HG03378 (cell line): ENCODE results near the gene YPEL5.
A peak's percentile ranks its signal among the peaks of the same experiment; 100 is the strongest.

Source experiments
- ATAC-seq: cut with Tn5 transposase; IDR thresholded peaks from one replicate; pipeline ENCODE4 v1.9.1; 2021; ENCODE audit warnings: mild to moderate bottlenecking, moderate library complexity; ENCODE audit not compliant: unreplicated experiment

The YPEL5 gene

GRCh38 chr2:30164131-30164925, 17.5 kb downstream of the YPEL5 start:
- no peak for ATAC-seq

DNA sequence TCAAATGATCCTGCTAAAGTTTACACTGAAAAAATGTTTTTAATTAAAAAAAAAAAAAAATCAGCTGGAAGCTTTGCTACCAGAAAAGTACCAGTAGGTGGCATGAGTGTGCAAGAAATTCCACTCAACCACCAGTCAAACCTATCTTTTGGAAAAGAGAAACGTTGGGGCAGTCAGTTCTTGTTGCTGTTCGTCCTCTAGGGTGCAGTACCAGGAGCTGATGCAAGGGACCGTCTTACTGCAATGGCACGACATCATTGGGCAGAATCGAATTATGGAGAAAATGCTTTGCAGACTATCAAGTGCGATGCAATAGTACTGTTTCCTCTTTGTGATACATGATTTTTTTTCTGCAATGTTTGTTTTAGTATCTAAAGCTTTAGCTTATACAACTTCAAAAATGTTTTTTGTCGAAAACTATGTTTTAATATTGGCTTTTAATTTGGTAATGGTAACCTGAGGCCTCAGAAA, 18.3 kb downstream of the YPEL5 start:
- peak; percentile 82 for ATAC-seq

GRCh38 chr2:30165617-30166016, 18.8 kb downstream of the YPEL5 start:
- ATAC-seq, result no peak

DNA sequence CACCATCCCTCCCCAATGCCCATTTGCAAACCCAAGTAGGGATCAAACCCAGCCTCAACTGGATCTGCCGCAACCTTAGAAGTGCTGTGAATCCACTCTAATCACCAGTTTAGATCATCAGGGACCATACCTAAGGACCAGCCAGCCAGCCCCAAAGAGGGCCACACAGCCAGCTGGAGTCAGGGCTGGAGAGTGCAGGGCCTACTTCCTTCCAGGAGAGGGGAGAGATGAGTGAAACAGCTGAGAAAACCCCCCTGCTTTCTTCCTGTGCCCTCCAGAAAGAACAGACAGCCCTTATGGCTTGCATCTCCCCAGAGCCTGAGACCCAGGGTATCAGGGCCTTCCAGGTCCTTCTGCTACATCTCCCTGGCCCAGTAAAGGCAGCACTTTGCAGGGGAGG, 25.8 kb downstream of the YPEL5 start:
- no peak for ATAC-seq

- ATAC-seq, result no peak
These were observed 30.6 kb downstream of the YPEL5 start for GRCh38 chr2:30177440-30177839.

- no peak for ATAC-seq
These were observed 31.1 kb downstream of the YPEL5 start for GRCh38 chr2:30177956-30178355.

DNA sequence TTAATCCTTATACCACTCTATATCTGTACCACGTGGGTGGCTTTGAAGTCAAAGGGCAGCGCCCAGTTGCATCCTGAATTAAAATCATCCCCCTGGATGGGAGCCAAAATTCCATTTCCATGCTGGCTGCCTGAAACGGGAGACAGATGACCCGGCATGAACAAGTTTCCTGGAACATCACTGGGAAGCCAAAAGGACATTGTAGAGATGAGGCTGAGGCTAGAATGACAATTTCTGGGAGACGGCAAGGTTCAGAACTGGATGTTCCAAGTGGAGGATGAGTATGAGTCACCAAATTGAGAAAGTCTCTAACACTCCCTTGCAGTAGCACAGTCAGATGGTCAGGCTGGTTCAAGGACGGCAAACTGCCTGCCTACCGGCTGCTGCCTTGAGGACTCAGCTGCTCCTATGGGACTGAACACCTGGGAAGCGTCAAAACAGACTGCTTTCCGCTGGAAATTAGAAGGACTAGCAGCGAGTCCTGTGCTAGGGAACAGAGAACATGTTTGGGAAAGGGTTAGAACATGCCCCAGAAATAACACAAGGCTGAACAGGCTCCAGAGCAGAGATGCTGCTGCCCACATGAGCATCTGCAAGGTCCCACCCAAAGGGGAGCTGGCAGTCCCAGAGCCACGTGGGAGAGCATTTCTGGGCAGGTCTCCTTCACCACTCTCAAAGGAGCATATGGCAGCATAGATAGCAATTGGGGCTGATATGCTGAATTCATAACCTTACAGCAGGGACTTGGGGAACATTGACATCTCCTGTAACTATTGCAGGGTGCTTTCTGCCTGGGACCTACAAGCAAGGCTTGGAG, 32.0 kb downstream of the YPEL5 start:
- ATAC-seq, result no peak

GRCh38 chr2:30179536-30179935, 32.7 kb downstream of the YPEL5 start:
- no peak for ATAC-seq

DNA sequence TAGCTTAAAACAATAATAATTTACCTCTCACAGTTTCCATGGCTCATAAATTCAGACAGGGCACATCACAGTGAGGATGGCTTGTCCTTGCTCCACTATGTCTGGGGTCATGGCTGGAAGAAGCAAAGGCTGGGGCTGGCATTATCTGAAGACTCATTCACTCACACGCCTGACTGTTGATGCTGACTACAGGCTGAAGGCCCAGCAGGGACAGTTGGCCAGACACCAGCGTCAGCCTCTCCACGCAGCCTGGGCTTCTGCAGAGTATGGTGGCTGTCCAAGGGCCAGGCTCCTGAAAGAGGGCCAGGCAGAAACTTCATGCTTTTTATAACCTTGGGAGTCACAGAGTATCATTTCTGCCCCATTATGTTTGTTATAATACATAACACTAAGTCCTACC, 33.4 kb downstream of the YPEL5 start:
- no peak for ATAC-seq

DNA sequence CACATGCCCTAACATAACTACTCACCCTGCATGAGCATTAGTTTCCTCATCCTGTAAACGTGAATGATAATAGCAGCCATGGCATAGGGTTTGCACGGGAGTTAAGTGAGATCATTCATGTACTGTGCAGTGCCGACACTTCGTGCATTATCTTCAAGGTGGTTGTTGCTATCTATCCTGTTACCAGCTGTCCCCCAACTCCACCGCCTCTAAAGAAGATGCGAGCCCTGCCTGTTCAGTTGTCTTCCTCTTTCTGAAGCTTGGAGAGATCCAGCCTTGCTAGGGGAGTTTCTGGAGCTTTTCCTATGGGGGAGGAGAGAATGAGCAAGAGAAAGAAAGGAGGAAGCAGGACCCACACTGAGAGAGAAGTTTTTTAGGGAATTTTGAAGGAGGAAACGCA, 34.4 kb downstream of the YPEL5 start:
- ATAC-seq, result no peak

DNA sequence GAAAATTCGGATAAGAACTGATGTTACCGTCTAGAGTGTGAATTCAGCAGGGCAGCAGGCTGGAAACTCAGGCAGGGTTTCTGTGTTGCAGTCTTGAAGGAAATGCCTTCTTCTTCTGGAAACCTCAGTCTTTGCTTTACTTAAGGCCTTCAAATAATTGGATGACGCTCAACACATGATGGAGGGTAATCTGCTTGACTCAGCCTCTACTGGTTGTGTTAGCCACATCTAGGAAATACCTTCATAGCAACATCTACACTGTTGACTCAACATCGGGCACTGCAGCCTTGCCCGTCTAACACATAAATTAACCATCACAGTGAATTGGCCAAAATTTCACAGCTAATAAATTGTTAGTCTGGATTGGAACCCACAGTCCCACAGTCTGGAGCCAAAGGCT, 37.2 kb downstream of the YPEL5 start:
- ATAC-seq, result no peak

DNA sequence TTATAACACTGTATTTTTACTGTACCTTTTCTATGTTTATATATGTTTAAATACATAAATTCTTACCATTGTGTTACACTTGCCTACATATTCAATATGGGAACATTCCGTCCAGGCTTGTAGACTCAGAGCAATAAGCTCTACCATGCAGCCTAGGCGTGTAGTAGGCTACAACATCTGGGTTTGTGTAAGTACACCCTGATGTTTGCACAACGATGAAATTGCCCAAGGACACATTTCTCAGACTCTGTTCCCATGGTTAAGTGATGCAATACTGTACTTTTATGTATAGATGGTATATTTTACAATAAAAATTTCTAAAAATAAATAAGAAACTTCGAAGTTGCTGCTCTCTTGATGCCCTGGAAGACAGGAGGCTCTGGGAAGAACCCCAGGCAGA, 38.4 kb downstream of the YPEL5 start:
- no peak for ATAC-seq

GRCh38 chr2:30188292-30188691, 41.5 kb downstream of the YPEL5 start:
- ATAC-seq, result no peak

- ATAC-seq, result no peak
These were observed 43.8 kb downstream of the YPEL5 start for GRCh38 chr2:30190637-30191036.

GRCh38 chr2:30191107-30191506, 44.3 kb downstream of the YPEL5 start:
- no peak for ATAC-seq

DNA sequence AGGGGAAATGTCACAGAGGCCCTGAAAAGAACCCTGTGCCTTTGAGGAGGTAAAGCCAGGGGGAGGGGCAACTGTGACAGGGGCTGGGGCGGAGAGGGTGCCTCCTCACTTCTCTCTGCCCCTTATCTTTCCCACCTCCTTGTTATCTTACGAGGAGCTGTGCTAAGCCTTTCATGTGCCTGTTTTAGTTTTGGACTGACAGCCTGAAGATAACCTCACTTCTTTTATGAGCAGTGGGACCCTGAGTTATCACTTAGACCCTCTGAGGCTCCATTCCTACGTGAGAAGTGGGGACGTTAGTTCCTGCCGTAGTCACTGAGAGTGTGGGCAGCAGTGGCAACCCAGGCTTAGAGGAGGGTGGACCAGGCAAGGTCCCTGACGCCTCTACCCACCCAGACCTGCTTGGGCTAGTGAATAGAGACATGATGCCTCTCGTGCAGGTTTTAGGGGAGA, 45.0 kb downstream of the YPEL5 start:
- ATAC-seq, result no peak

GRCh38 chr2:30192314-30192713, 45.5 kb downstream of the YPEL5 start:
- ATAC-seq, result no peak

DNA sequence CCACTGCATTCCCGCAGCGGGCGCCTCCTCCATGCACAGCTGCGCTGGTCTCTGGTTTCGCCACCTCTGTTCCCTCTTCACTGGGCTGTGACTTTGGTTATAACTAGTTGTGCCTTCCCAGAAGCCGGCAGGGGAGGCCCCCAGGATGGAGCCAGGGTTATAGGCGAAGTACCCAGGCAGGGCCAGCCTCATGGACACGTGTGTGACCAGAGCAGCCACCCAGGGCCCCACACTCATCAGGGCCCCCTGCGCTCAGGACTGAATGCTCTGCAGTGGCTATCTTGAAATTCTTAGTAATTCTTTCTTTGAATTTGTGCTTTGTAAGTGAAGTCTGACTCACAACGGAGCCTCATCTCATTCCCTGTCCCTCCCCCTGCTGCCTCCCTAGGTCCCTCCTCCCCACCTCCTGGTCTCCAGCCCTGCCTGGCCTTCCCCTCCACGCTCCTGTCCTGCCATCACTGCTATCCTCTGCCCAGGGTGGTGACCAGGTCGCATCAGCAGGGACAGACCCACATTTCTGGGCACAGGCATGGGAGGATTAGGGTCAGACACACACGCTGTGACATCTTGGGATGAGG, 46.4 kb downstream of the YPEL5 start:
- no peak for ATAC-seq

DNA sequence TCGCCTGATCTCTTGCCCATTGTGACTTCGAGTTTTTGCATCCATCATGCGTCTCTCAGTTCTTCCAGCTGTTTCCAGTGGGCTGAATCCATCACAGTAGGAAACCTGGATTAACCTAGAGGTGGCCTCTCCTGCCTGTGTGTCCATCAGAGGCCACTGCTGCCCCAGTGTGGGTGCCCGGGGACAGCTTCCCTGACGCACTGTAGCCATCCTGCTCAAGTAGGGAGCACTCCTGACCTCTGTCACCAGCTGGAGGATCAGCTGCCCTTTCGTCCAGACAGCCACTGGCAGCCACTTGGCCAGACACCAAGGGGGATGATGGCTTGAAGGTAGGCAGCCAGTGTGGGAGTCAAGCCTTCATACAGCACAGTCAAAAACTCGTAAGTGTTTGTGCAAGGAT, 47.6 kb downstream of the YPEL5 start:
- ATAC-seq, result no peak

GRCh38 chr2:30195016-30195415, 48.2 kb downstream of the YPEL5 start:
- ATAC-seq, result no peak

DNA sequence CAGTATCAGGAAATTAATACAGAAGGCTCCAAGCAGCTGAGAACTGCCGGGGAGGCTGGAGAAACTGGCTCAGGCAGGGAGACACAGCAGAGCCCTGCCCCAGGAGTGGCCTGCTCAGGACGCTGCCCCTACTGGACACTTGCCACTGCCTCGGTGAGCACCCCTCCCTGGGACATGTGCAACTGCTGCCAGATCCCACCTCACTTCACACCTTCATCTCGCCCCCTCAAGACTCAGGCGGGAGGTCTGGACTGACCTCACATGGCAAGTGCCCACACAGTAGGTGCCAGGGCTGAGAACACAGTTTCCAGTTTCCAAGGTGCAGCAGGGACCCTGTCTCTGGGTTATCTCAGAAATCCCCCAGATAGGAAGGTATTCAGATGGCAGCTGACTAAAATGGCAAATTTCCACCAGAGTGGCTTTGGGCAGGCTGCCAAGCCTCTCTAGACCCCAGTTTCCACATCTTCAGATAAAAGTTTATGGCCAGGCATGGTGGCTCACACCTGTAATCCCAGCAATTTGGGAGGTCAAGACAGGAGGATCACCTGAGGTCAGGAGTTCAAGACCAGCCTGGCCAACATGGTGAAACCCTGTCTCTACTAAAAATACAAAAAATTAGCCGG, 50.9 kb downstream of the YPEL5 start:
- no peak for ATAC-seq
